GM18868 (cell line): ENCODE measurements around the gene RNU1-3.
"Not testable (repeated sequence)": the region's sequence is repeated elsewhere in the genome, so short reads cannot be mapped to it uniquely, and the experiment has no call there.

Experiments
- ATAC-seq: cut with Tn5 transposase; IDR thresholded peaks from one replicate; pipeline ENCODE4 v1.9.1; 2021; ENCODE audit warnings: mild to moderate bottlenecking, moderate library complexity; ENCODE audit not compliant: unreplicated experiment

RNU1-3 gene

GRCh38 chr1:16623337-16623736 lies 43.4 kb downstream of the RNU1-3 start:
- ATAC-seq, result not testable (repeated sequence)

GRCh38 chr1:16621681-16622315 lies 45.0 kb downstream of the RNU1-3 start:
- not testable (repeated sequence) for ATAC-seq

- no peak for ATAC-seq
These were observed 45.5 kb downstream of the RNU1-3 start for GRCh38 chr1:16621300-16621658.

GRCh38 chr1:16619803-16620501 lies 46.8 kb downstream of the RNU1-3 start:
- ATAC-seq, result not testable (repeated sequence)

- no peak for ATAC-seq
These were observed 48.0 kb downstream of the RNU1-3 start for GRCh38 chr1:16618719-16619118.

GRCh38 chr1:16617778-16618580 lies 48.8 kb downstream of the RNU1-3 start:
- no peak for ATAC-seq

GRCh38 chr1:16617114-16617631 lies 49.6 kb downstream of the RNU1-3 start:
- ATAC-seq, result no peak
